Kidney tubule cell (primary cell): ENCODE results near the gene ABL1.

ENCODE experiments used
- DNase-seq: peaks from one replicate; pipeline ENCODE4 v3.0.0-alpha.2; 2018; ENCODE audit warnings: low spot score

The ABL1 gene

GRCh38 chr9:130849356-130849755 lies 14.3 kb downstream of the ABL1 start:
- DNase-seq: no peak

GRCh38 chr9:130852801-130853200 lies 17.7 kb downstream of the ABL1 start:
- no peak for DNase-seq

DNA sequence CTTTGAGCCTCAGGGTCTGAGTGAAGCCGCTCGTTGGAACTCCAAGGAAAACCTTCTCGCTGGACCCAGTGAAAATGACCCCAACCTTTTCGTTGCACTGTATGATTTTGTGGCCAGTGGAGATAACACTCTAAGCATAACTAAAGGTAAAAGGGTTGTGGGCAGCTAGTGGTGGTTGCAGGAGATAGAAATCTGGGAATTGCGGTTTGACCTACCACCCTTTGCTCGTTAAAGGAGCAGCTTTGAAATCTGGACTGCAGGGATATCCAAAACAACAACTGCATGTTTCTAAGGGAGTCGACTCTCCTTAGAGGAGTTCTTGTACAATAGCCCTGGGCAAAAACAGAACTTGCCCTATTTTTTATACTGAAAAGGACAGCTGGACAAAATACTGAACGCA lies 19.0 kb downstream of the ABL1 start:
- DNase-seq: no peak

- DNase-seq: no peak
Measured at GRCh38 chr9:130854835-130855234, 19.8 kb downstream of the ABL1 start.

- DNase-seq: no peak
Measured at GRCh38 chr9:130856474-130856873, 21.4 kb downstream of the ABL1 start.

GRCh38 chr9:130857864-130858738 lies 23.0 kb downstream of the ABL1 start:
- peak; percentile 94 for DNase-seq

DNA sequence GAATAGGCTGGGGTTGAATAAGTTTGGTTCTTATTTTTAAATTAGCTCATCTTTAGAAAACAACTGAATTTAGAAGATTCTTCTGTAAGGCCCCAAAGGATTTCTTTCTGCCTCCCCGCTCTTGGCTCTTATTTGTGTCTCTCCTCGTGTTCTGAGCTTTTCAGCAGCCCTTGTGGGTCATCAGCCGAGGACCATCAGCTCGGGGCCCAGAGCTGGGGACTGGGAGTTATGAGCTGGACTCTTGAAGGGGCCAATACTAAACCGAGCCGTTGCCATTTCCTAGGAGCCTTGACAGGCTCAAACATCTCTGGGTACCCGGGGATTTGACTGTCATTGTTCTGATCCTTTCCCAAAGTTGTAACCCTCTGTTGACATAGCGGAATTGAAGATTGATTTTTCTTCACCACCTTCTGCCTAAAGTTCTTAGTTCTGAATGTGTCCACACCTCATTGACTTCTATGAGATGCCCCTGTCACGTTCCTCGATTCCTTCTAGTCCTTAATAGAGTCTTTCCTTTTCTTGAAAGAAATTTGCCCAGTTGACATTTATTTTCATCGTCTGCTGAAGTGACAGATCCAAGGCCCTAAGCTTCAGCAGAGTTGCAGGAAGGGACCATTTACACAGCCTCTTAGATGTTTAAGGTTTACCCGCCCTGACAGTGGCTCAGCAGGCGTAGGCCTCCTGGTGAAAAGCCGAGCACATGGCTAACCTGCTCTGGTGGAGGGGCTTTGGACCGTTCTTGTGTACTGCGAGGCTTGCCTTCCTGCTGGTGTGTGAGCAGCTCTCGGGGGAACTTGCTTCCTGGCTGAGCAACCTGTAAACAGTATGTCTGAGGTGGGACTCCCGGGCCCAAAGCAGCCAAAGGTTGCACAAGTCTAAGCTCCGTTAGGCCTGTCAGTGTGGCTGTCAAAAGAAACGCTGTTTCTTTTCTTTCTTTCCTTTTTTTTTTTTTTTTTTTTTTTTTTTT lies 24.0 kb downstream of the ABL1 start:
- no peak for DNase-seq

GRCh38 chr9:130860458-130861316 lies 25.6 kb downstream of the ABL1 start:
- DNase-seq: peak; percentile 97

DNA sequence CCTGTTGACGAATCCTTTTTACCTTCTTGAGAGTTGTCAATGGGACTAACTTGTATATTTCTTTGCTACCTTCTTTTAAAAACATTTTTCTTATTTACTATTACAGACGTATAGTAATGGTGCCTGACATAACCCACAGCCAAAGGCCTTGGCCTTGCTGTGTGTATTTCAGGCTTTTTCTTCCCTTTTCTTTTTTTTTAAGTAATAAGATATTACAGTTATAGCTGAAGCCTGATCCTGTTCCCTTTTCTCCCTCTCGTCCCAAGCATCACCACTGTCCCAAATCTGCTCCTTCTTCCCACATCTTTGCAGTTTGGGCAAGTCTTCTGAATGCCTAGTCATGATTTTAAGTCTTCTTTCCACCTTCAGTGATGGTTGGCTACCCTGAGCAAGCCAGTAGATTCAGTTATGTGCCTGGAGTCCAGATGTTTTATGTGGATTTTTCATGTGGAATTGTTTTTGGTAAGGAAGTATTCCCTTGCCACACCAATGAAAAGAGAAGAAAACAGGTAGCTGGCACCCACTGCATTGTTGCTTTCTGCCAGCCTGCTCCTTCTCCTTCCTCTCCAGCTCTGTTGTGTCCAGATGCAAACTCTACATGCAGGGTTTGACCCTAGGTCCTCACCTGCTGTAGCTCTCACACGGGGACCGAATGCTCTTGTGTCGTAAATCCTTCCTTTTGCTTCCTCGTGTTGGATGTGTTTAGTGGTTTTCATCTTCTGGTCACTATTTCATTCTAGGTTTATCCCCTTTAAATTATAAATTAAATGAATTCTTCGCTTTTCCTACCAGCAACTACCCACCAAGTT lies 26.5 kb downstream of the ABL1 start:
- DNase-seq: no peak

DNA sequence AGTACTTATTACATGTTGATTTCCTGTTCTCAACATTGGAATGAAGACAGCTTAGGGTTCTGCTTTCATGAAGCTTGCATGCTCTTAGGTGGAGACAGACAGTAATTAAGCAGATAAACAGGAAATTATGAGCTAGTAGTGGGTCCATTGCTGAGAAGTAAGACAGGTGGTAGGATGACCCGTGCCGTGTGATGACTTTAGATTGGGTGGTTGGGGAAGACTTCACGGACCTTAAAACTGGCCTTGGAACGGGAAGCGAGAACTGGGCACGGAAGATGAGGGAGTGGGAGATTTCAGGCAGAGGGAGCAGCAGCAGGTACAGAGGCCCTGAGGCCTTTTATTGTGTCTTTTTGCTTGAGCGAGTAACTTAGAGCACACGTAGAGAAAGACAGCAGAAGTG lies 27.2 kb downstream of the ABL1 start:
- DNase-seq: no peak

DNA sequence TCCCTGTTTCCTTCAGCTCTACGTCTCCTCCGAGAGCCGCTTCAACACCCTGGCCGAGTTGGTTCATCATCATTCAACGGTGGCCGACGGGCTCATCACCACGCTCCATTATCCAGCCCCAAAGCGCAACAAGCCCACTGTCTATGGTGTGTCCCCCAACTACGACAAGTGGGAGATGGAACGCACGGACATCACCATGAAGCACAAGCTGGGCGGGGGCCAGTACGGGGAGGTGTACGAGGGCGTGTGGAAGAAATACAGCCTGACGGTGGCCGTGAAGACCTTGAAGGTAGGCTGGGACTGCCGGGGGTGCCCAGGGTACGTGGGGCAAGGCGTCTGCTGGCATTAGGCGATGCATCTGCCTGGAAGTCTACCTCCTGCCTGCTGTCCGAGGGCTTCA lies 27.7 kb downstream of the ABL1 start:
- no peak for DNase-seq

GRCh38 chr9:130864541-130864940 lies 29.5 kb downstream of the ABL1 start:
- no peak for DNase-seq

DNA sequence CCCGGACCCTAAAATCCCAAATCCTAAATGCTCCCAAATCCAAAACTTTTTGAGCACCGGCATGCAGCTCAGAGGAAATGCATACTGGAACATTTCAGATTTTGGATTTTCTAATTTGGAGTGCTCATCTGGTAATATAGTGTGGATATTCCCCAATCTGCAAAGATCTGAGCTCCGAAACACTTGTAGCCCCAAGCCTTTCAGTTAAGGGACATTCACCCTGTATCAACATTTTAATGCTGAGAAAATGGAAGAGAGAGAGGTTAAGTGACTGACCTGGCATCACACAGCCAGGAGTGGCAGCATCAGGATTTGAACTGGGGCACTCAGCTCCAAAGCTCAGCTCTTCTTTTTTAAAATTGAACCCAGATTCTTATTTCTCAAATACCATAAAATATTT lies 30.9 kb downstream of the ABL1 start:
- no peak for DNase-seq

DNA sequence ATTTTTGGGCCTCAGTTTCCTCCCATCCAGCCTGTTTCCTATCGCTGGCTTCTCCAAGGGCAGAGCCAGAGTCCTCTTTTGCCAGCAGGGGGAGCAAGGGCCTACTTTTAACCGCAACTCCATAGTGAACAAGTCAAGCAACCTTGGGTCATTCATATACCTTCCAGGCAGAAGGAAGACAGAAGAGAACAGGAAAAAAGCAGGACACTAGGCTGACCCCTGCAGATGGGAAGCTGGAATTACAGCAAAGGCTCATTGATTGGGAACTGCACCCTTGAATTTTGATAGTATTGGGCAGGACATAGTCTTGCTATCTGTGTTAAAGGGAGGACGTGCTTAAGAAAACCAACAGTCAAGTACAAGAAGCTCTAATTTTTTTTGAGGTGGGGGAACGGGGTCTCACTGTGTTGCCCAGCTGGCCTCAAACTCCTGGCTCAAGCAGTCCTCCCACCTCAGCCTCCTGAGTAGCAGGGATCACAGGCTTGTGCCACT lies 31.5 kb downstream of the ABL1 start:
- DNase-seq: peak; percentile 93

DNA sequence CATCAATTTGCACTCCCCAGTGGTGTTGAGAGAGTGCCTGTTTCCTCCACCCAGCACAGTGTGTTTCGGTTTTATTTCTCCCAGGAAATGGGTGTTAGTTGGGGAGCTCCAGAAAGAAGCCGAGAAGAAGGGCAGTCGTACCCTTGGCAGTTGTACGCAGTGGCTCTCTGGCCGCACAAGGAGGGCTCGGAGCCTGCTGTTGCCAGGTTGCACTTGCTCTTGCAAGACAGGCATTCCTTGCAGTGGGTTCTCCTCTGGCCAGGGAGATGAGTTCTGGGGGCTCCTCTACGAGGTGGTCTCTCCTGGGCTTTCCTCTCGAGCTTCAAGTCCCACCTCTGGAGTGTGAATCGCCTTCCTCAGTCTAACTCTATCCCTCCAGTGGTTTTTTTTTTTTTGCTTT lies 32.5 kb downstream of the ABL1 start:
- no peak for DNase-seq

DNA sequence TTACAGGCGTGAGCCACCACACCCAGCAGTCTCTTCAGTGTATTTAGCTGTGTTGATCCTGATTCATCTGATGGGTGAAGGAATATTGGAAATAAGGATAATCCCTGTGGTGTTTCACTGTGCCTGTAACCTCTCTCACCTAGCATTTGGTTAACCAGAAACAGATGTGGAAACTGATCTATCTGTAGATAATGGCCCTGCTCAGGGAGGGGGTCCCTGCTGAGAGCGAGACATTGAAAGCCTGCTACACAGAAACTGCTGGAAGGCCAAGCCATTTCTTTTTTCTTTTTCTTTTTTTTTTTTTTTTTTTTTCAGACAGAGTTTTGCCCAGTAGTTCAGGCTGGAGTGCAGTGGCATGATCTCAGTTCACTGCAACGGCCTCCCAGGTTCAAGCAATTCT lies 33.2 kb downstream of the ABL1 start:
- no peak for DNase-seq

- peak; percentile 36 for DNase-seq
Measured at GRCh38 chr9:130869250-130869649, 34.2 kb downstream of the ABL1 start.

GRCh38 chr9:130870491-130871381 lies 35.7 kb downstream of the ABL1 start:
- DNase-seq: peak; percentile 81

DNA sequence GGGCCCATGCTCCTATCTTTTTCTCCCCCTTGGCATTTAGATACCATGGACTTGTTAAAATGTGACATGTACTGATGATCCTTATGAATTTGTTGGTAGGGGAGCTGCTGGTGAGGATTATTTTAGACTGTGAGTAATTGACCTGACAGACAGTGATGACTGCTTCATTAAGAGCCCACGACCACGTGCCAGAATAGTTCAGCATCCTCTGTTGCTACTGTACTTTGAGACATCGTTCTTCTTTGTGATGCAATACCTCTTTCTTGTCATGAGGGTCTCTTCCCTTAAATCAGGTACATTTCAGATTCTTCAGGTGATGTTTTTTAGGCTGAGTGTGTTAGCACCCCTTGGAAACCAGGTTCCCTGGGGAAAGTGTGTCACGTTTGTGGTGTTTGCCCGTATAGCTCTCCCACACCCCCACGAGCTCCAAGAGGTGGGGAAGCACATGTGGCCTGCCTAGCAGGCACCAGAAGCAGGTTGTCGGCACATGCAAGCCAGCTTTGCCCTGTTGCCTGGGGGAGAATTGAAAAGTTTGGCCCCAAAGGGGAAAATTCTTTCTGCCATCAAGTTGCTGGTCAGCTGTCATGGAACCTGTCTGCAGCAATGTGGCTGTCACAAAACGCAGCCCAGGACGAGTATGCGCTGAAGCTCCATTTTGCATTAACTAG lies 36.5 kb downstream of the ABL1 start:
- DNase-seq: no peak
